Measurements from ENCODE around the gene FSTL4. TPM values are rescaled to one million over a fixed set of nuclear protein-coding genes. Genes with fewer than 3 reads are reported as not detected.

Gene FSTL4
- total RNA-seq, 2 donors from 2014 or later: not detected

GRCh38 chr5:133602835-133603380, 9.4 kb downstream of the FSTL4 start:
- no peak for ATAC-seq
- Mint-ChIP-seq H3K9me3 (no peaks in the 10 kb centered on the region), H3K4me1 (ENCODE audit: low read depth in 2 of 2) (no peaks in the 10 kb centered on the region), H3K27me3 (peaks cover 3 to 29% of the 10 kb centered on the region in 2 donors), H3K27ac (no peak overlapping the region), H3K4me3 (no peak overlapping the region), H3K36me3 (no peaks in the 10 kb centered on the region)
- no peak for DNase-seq (ENCODE audit: low spot score)

- H3K36me3 Mint-ChIP-seq: no peaks in the 10 kb centered on the region
- no peak for ATAC-seq
- no peak for DNase-seq (ENCODE audit: low spot score)
- no peaks in the 10 kb centered on the region for H3K4me1 Mint-ChIP-seq (ENCODE audit: low read depth in 2 of 2)
- no peaks in the 10 kb centered on the region for H3K9me3 Mint-ChIP-seq
- peaks cover 7 to 29% of the 10 kb centered on the region in 2 donors for H3K27me3 Mint-ChIP-seq
- H3K27ac Mint-ChIP-seq: no peak overlapping the region
- H3K4me3 Mint-ChIP-seq: no peak overlapping the region
Measured at GRCh38 chr5:133599600-133599999, 12.7 kb downstream of the FSTL4 start.

- H3K4me3 Mint-ChIP-seq: no peak overlapping the region
- H3K36me3 Mint-ChIP-seq: no peaks in the 10 kb centered on the region
- DNase-seq (ENCODE audit: low spot score) (no peak), ATAC-seq (no peak)
- no peaks in the 10 kb centered on the region for H3K4me1 Mint-ChIP-seq (ENCODE audit: low read depth in 2 of 2)
- H3K27me3 Mint-ChIP-seq: peaks cover 7 to 29% of the 10 kb centered on the region in 2 donors
- no peaks in the 10 kb centered on the region for H3K9me3 Mint-ChIP-seq
- no peak overlapping the region for H3K27ac Mint-ChIP-seq
Measured at GRCh38 chr5:133599044-133599443, 13.3 kb downstream of the FSTL4 start.

- Mint-ChIP-seq H3K4me1 (ENCODE audit: low read depth in 2 of 2) (peaks cover 0 to 3% of the 10 kb centered on the region in 2 donors), H3K4me3 (no peak overlapping the region), H3K9me3 (no peaks in the 10 kb centered on the region), H3K27me3 (peaks cover 7 to 17% of the 10 kb centered on the region in 2 donors), H3K27ac (no peak overlapping the region), H3K36me3 (no peaks in the 10 kb centered on the region)
- no peak for DNase-seq (ENCODE audit: low spot score)
- no peak for ATAC-seq
Measured at GRCh38 chr5:133596049-133596448, 16.3 kb downstream of the FSTL4 start.

GRCh38 chr5:133595465-133595864, 16.9 kb downstream of the FSTL4 start:
- Mint-ChIP-seq H3K4me1 (ENCODE audit: low read depth in 2 of 2) (peaks cover 0 to 3% of the 10 kb centered on the region in 2 donors), H3K9me3 (no peaks in the 10 kb centered on the region), H3K27me3 (peaks cover 7 to 14% of the 10 kb centered on the region in 2 donors), H3K36me3 (no peaks in the 10 kb centered on the region), H3K4me3 (no peak overlapping the region), H3K27ac (no peak overlapping the region)
- no peak for ATAC-seq
- no peak for DNase-seq (ENCODE audit: low spot score)

GRCh38 chr5:133589286-133589685, 23.1 kb downstream of the FSTL4 start:
- peaks cover 3 to 6% of the 10 kb centered on the region in 2 donors for H3K27me3 Mint-ChIP-seq
- DNase-seq (ENCODE audit: low spot score) (no peak), ATAC-seq (no peak)
- no peak overlapping the region for H3K4me3 Mint-ChIP-seq
- peaks cover 0 to 3% of the 10 kb centered on the region in 2 donors for H3K4me1 Mint-ChIP-seq (ENCODE audit: low read depth in 2 of 2)
- H3K9me3 Mint-ChIP-seq: no peaks in the 10 kb centered on the region
- H3K27ac Mint-ChIP-seq: no peak overlapping the region
- H3K36me3 Mint-ChIP-seq: no peaks in the 10 kb centered on the region

- H3K4me1 Mint-ChIP-seq (ENCODE audit: low read depth in 2 of 2): no peaks in the 10 kb centered on the region
- ATAC-seq: no peak
- H3K27me3 Mint-ChIP-seq: peaks cover 11 to 16% of the 10 kb centered on the region in 2 donors
- no peaks in the 10 kb centered on the region for H3K36me3 Mint-ChIP-seq
- DNase-seq (ENCODE audit: low spot score): no peak
- no peaks in the 10 kb centered on the region for H3K9me3 Mint-ChIP-seq
- no peak overlapping the region for H3K27ac Mint-ChIP-seq
- no peak overlapping the region for H3K4me3 Mint-ChIP-seq
Measured at GRCh38 chr5:133582971-133583370, 29.4 kb downstream of the FSTL4 start.

GRCh38 chr5:133581918-133582317, 30.4 kb downstream of the FSTL4 start:
- DNase-seq (ENCODE audit: low spot score): no peak
- no peak overlapping the region for H3K4me3 Mint-ChIP-seq
- H3K4me1 Mint-ChIP-seq (ENCODE audit: low read depth in 2 of 2): no peaks in the 10 kb centered on the region
- ATAC-seq: no peak
- H3K27me3 Mint-ChIP-seq: peaks cover 15 to 16% of the 10 kb centered on the region in 2 donors
- H3K9me3 Mint-ChIP-seq: no peaks in the 10 kb centered on the region
- no peaks in the 10 kb centered on the region for H3K36me3 Mint-ChIP-seq
- no peak overlapping the region for H3K27ac Mint-ChIP-seq

- no peak for ATAC-seq
- no peak for DNase-seq (ENCODE audit: low spot score)
- H3K27ac Mint-ChIP-seq: no peak overlapping the region
- no peaks in the 10 kb centered on the region for H3K4me1 Mint-ChIP-seq (ENCODE audit: low read depth in 2 of 2)
- no peaks in the 10 kb centered on the region for H3K9me3 Mint-ChIP-seq
- H3K36me3 Mint-ChIP-seq: no peaks in the 10 kb centered on the region
- no peak overlapping the region for H3K4me3 Mint-ChIP-seq
- H3K27me3 Mint-ChIP-seq: peaks cover 16% of the 10 kb centered on the region in 2 donors
Measured at GRCh38 chr5:133581348-133581747, 31.0 kb downstream of the FSTL4 start.

- no peak overlapping the region for H3K4me3 Mint-ChIP-seq
- no peaks in the 10 kb centered on the region for H3K36me3 Mint-ChIP-seq
- H3K27ac Mint-ChIP-seq: no peak overlapping the region
- H3K9me3 Mint-ChIP-seq: no peaks in the 10 kb centered on the region
- no peaks in the 10 kb centered on the region for H3K4me1 Mint-ChIP-seq (ENCODE audit: low read depth in 2 of 2)
- ATAC-seq (no peak), DNase-seq (ENCODE audit: low spot score) (no peak)
- peaks cover 16 to 19% of the 10 kb centered on the region in 2 donors for H3K27me3 Mint-ChIP-seq
Measured at GRCh38 chr5:133580618-133581017, 31.7 kb downstream of the FSTL4 start.

- Mint-ChIP-seq H3K4me3 (no peak overlapping the region), H3K27me3 (peaks cover 16 to 22% of the 10 kb centered on the region in 2 donors), H3K36me3 (no peaks in the 10 kb centered on the region), H3K9me3 (no peaks in the 10 kb centered on the region), H3K4me1 (ENCODE audit: low read depth in 2 of 2) (no peaks in the 10 kb centered on the region), H3K27ac (no peak overlapping the region)
- no peak for DNase-seq (ENCODE audit: low spot score)
- ATAC-seq: no peak
Measured at GRCh38 chr5:133579766-133580165, 32.6 kb downstream of the FSTL4 start.

GRCh38 chr5:133569347-133569746, 43.0 kb downstream of the FSTL4 start:
- no peak for DNase-seq (ENCODE audit: low spot score)
- no peaks in the 10 kb centered on the region for H3K9me3 Mint-ChIP-seq
- H3K4me3 Mint-ChIP-seq: no peak overlapping the region
- no peak for ATAC-seq
- no peaks in the 10 kb centered on the region for H3K4me1 Mint-ChIP-seq (ENCODE audit: low read depth in 2 of 2)
- peaks cover 29 to 32% of the 10 kb centered on the region in 2 donors for H3K27me3 Mint-ChIP-seq
- peaks cover 8% of the 10 kb centered on the region for H3K36me3 Mint-ChIP-seq
- H3K27ac Mint-ChIP-seq: no peak overlapping the region

GRCh38 chr5:133565993-133566392, 46.3 kb downstream of the FSTL4 start:
- Mint-ChIP-seq H3K36me3 (no peaks in the 10 kb centered on the region), H3K27ac (no peak overlapping the region), H3K27me3 (peaks cover 12 to 24% of the 10 kb centered on the region in 2 donors), H3K4me1 (ENCODE audit: low read depth in 2 of 2) (no peaks in the 10 kb centered on the region), H3K9me3 (no peaks in the 10 kb centered on the region), H3K4me3 (no peak overlapping the region)
- DNase-seq (ENCODE audit: low spot score) (no peak), ATAC-seq (no peak)

GRCh38 chr5:133564921-133565565, 47.3 kb downstream of the FSTL4 start:
- DNase-seq (ENCODE audit: low spot score): no peak

More at GRCh38 chr5:133564921-133565565, 47.3 kb downstream of the FSTL4 start:
- Mint-ChIP-seq H3K9me3 (no peaks in the 10 kb centered on the region), H3K4me3 (no peak overlapping the region), H3K4me1 (ENCODE audit: low read depth in 2 of 2) (no peaks in the 10 kb centered on the region), H3K36me3 (no peaks in the 10 kb centered on the region), H3K27me3 (peaks cover 11 to 24% of the 10 kb centered on the region in 2 donors), H3K27ac (no peak overlapping the region)
- ATAC-seq: no peak
